ENCODE results near the gene TNS1. TPM values are rescaled to one million over a fixed set of nuclear protein-coding genes. Genes with fewer than 3 reads are reported as not detected.

The TNS1 gene
- total and polyA plus RNA-seq, 9 of the 15 experiments (the other 6 are each of a cell fraction or from before 2014, with no cell fraction given): 0.13 to 2.7 (median 0.77) TPM

GRCh38 chr2:218002143-218002844 lies 501 bp downstream of the TNS1 start:
- ATAC-seq (no peak), FAIRE-seq (no peak), DNase-seq (ENCODE audit: extremely low read depth in 1 of 4, low spot score in 3 of 4) (no peak)
- Histone ChIP-seq H2AFZ (ENCODE audit: low read depth, low read length) (no peak overlapping the region), H3K9ac (ENCODE audit: insufficient read depth in 1 of 2, low read depth in 2 of 2, low read length in 2 of 2) (no peak overlapping the region), H3K79me2 (ENCODE audit: control insufficient read depth, insufficient read depth, low read length) (no peaks in the 10 kb centered on the region), H3K27ac (ENCODE audit: extremely low read depth, low read depth, low read length) (no peak overlapping the region), H3K4me2 (ENCODE audit: insufficient read depth, low read length) (no peak overlapping the region), H3K4me1 (replicated peaks in 1 of 2; ENCODE audit: control insufficient read depth in 2 of 2, insufficient read depth in 2 of 2, low read length in 2 of 2) (no peaks in the 10 kb centered on the region; a peak in 1 of 5 replicates), H3K27me3 (ENCODE audit: control insufficient read depth in 2 of 2, insufficient read depth in 2 of 2, low read length in 2 of 2) (peaks cover 0 to 19% of the 10 kb centered on the region in 2 experiments; a peak in 2 of 5 replicates), H3K9me3 (replicated peaks; ENCODE audit: control insufficient read depth, insufficient read depth, low read depth, low read length) (no peaks in the 10 kb centered on the region), H3K4me3 (no peak overlapping the region), H3K36me3 (ENCODE audit: control insufficient read depth, insufficient read depth, low read length) (no peaks in the 10 kb centered on the region), H3K9me1 (ENCODE audit: control insufficient read depth, insufficient read depth, low read length) (no peaks in the 10 kb centered on the region), H4K20me1 (replicated peaks; ENCODE audit: control insufficient read depth, insufficient read depth, low read length) (no peaks in the 10 kb centered on the region)
- no TSS peak for BruUV-seq (replicated peaks)
- 0% methylated on average over 6 of the region's 12 CpGs for WGBS (ENCODE audit: insufficient coverage, low coverage, missing lambda C conversion rate)
- intact Hi-C loops (cut with micrococcal nuclease) (no loop called here), in situ Hi-C loops (cut with MboI) (no loop called here)
- ChIA-PET CTCF (ENCODE audit: low intra/inter-chr PET ratio) (no interaction called here), POLR2A (no interaction called here)
- TF ChIP-seq TAF1 (IDR thresholded peaks at IDR 0.05; ENCODE audit: control insufficient read depth, extremely low read depth, insufficient read depth, low read length, severe bottlenecking): no peak
- no peak for TF ChIP-seq POU5F1 (IDR thresholded peaks at IDR 0.05; ENCODE audit: borderline replicate concordance, low read depth, low read length, partially characterized antibody)
- no peak for TF ChIP-seq FOXO4 (CRISPR knock-in tag; IDR thresholded peaks at IDR 0.05)
- TF ChIP-seq ZC3H8 (IDR thresholded peaks at IDR 0.05): no peak
- TF ChIP-seq E2F4 (CRISPR knock-in tag; IDR thresholded peaks at IDR 0.05; ENCODE audit: low read depth): no peak
- TF ChIP-seq NFE2 (IDR thresholded peaks at IDR 0.05; ENCODE audit: low read depth): no peak
- TF ChIP-seq, protein P1, sequence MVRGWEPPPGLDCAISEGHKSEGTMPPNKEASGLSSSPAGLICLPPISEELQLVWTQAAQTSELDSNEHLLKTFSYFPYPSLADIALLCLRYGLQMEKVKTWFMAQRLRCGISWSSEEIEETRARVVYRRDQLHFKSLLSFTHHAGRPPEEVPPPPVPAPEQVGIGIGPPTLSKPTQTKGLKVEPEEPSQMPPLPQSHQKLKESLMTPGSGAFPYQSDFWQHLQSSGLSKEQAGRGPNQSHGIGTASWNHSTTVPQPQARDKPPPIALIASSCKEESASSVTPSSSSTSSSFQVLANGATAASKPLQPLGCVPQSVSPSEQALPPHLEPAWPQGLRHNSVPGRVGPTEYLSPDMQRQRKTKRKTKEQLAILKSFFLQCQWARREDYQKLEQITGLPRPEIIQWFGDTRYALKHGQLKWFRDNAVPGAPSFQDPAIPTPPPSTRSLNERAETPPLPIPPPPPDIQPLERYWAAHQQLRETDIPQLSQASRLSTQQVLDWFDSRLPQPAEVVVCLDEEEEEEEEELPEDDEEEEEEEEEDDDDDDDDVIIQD (CRISPR knock-in tag; IDR thresholded peaks at IDR 0.05): no peak
- no peak for TF ChIP-seq PHF8 (IDR thresholded peaks at IDR 0.05; ENCODE audit: borderline replicate concordance, low read length)
- no peak for TF ChIP-seq EHMT2 (IDR thresholded peaks at IDR 0.05)
- no peak for TF ChIP-seq SRSF9 (IDR thresholded peaks at IDR 0.05; ENCODE audit: borderline replicate concordance, low read depth, low read length)
- no peak for TF ChIP-seq STAG1 (CRISPR knock-in tag; IDR thresholded peaks at IDR 0.05; ENCODE audit: borderline replicate concordance)
- TF ChIP-seq EP400 (IDR thresholded peaks at IDR 0.05): no peak
- no peak for TF ChIP-seq PRDM10 (IDR thresholded peaks at IDR 0.05; ENCODE audit: partially characterized antibody)

All from K562 (cell line).